NCI-H82 (cell line): ENCODE data around the gene IRF4.
"Not testable (repeated sequence)": the region's sequence is repeated elsewhere in the genome, so short reads cannot be mapped to it uniquely, and the experiment has no call there.

Source experiments
- DNase-seq: peaks from one replicate; lab custom pipeline; 2025; lab: John Stamatoyannopoulos, UW

The IRF4 gene

GRCh38 chr6:366389-367297 is 24.9 kb upstream of the IRF4 start:
- DNase-seq: no peak

GRCh38 chr6:367298-367794 is 24.2 kb upstream of the IRF4 start:
- DNase-seq: no peak

GRCh38 chr6:367891-368630 is 23.5 kb upstream of the IRF4 start:
- DNase-seq: no peak

GRCh38 chr6:369559-370431 is 21.8 kb upstream of the IRF4 start:
- DNase-seq: no peak

- no peak for DNase-seq
Observed at GRCh38 chr6:370555-370954, 21.0 kb upstream of the IRF4 start.

- not testable (repeated sequence) for DNase-seq
Observed at GRCh38 chr6:371851-372250, 19.7 kb upstream of the IRF4 start.

- no peak for DNase-seq
Observed at GRCh38 chr6:372336-372911, 19.1 kb upstream of the IRF4 start.

GRCh38 chr6:373031-373430 is 18.5 kb upstream of the IRF4 start:
- no peak for DNase-seq

- no peak for DNase-seq
Observed at GRCh38 chr6:373773-374724, 17.5 kb upstream of the IRF4 start.

GRCh38 chr6:374956-375355 is 16.6 kb upstream of the IRF4 start:
- DNase-seq: no peak

GRCh38 chr6:376827-377640 is 14.5 kb upstream of the IRF4 start:
- DNase-seq: no peak

- DNase-seq: not testable (repeated sequence)
Observed at GRCh38 chr6:377641-378020, 13.9 kb upstream of the IRF4 start.

GRCh38 chr6:378090-378957 is 13.2 kb upstream of the IRF4 start:
- DNase-seq: no peak

GRCh38 chr6:378958-379409 is 12.6 kb upstream of the IRF4 start:
- DNase-seq: no peak

- DNase-seq: no peak
Observed at GRCh38 chr6:379410-380181, 12.0 kb upstream of the IRF4 start.

GRCh38 chr6:380234-381218 is 11.0 kb upstream of the IRF4 start:
- no peak for DNase-seq
